H9 (cell line): ENCODE measurements around the gene GRK3. TPM values are rescaled to one million over a fixed set of nuclear protein-coding genes. Genes with fewer than 3 reads are reported as not detected.

Source experiments
- DNase-seq: peaks from one replicate; pipeline ENCODE4 v3.0.0-alpha.2; 2017
- H2AFZ ChIP-seq: one replicate; pipeline ENCODE4 v1.6.1; 2013; ENCODE audit warnings: mild to moderate bottlenecking, low read length, control low read depth, moderate library complexity
- H2AK5ac ChIP-seq: 2 replicates; pipeline ENCODE4 v1.6.1; 2013; ENCODE audit warnings: low read length, control low read depth, mixed read lengths; ENCODE audit not compliant: insufficient read length
- H2BK120ac ChIP-seq: one replicate; pipeline ENCODE4 v1.6.1; 2013; ENCODE audit warnings: low read depth, mild to moderate bottlenecking, low read length, control low read depth, inconsistent platforms; ENCODE audit not compliant: poor library complexity, severe bottlenecking
- H2BK12ac ChIP-seq: 2 replicates; pipeline ENCODE4 v1.6.1; 2013; ENCODE audit warnings: low read length, control low read depth, mixed read lengths, low read depth; ENCODE audit not compliant: insufficient read length
- H2BK15ac ChIP-seq: 2 replicates; pipeline ENCODE4 v1.6.1; 2013; ENCODE audit warnings: low read depth, low read length, control low read depth
- H2BK20ac ChIP-seq: one replicate; pipeline ENCODE4 v1.6.1; 2013; ENCODE audit warnings: low read depth, mild to moderate bottlenecking, low read length, control low read depth, inconsistent platforms; ENCODE audit not compliant: poor library complexity, severe bottlenecking
- H2BK5ac ChIP-seq: 2 replicates; pipeline ENCODE4 v1.6.1; 2013; ENCODE audit warnings: low read length, control low read depth, mixed read lengths; ENCODE audit not compliant: insufficient read length
- H3K14ac ChIP-seq: 2 replicates; pipeline ENCODE4 v1.6.1; 2013; ENCODE audit warnings: low read length, control low read depth; ENCODE audit not compliant: insufficient read depth
- H3K18ac ChIP-seq: 2 replicates; pipeline ENCODE4 v1.6.1; 2013; ENCODE audit warnings: low read depth, mild to moderate bottlenecking, mixed read lengths, low read length, control low read depth; ENCODE audit not compliant: insufficient read length
- H3K23ac ChIP-seq: 2 replicates; pipeline ENCODE4 v1.6.1; 2013; ENCODE audit warnings: low read length, control low read depth, mixed read lengths, low read depth; ENCODE audit not compliant: insufficient read length
- H3K23me2 ChIP-seq: 2 replicates; pipeline ENCODE4 v1.6.1; 2013; ENCODE audit warnings: low read depth, mild to moderate bottlenecking, mixed read lengths, low read length, control low read depth; ENCODE audit not compliant: insufficient read length, poor library complexity, severe bottlenecking
- H3K27ac ChIP-seq: 2 replicates; pipeline ENCODE4 v1.5.1; 2013; ENCODE audit warnings: low read length, control low read depth, mixed read lengths, low read depth; ENCODE audit not compliant: insufficient read length
- H3K27me3 ChIP-seq: 2 replicates; pipeline ENCODE4 v1.6.1; 2013; ENCODE audit warnings: low read length, control low read depth, inconsistent platforms; ENCODE audit not compliant: insufficient read depth
- H3K4ac ChIP-seq: 2 replicates; pipeline ENCODE4 v1.6.1; 2013; ENCODE audit warnings: low read depth, mild to moderate bottlenecking, control low read depth, inconsistent platforms, low read length, moderate library complexity
- H3K4me1 ChIP-seq: 2 replicates; pipeline ENCODE4 v1.6.1; 2013; ENCODE audit warnings: low read length, control low read depth, inconsistent platforms; ENCODE audit not compliant: insufficient read depth
- H3K4me2 ChIP-seq: 2 replicates; pipeline ENCODE4 v1.6.1; 2013; ENCODE audit warnings: low read length, control low read depth, mixed read lengths; ENCODE audit not compliant: insufficient read length, insufficient read depth
- H3K56ac ChIP-seq: 2 replicates; pipeline ENCODE4 v1.6.1; 2013; ENCODE audit warnings: low read depth, mild to moderate bottlenecking, mixed read lengths, low read length, control low read depth; ENCODE audit not compliant: insufficient read length
- H3K79me1 ChIP-seq: 2 replicates; pipeline ENCODE4 v1.6.1; 2013; ENCODE audit warnings: low read depth, mild to moderate bottlenecking, moderate library complexity, low read length, control low read depth, inconsistent platforms; ENCODE audit not compliant: insufficient read depth, poor library complexity, severe bottlenecking
- H3K79me2 ChIP-seq: 2 replicates; pipeline ENCODE4 v1.6.1; 2013; ENCODE audit warnings: low read length, control low read depth, inconsistent platforms; ENCODE audit not compliant: insufficient read depth
- H3K9ac ChIP-seq: 2 replicates; pipeline ENCODE4 v1.6.1; 2013; ENCODE audit warnings: low read length, control low read depth, mixed read lengths; ENCODE audit not compliant: insufficient read length; ENCODE audit errors: extremely low read depth
- H3K9me3 ChIP-seq: one replicate; pipeline ENCODE4 v1.6.1; 2013; ENCODE audit warnings: low read depth, low read length, inconsistent platforms; ENCODE audit not compliant: control insufficient read depth
- H3T11ph ChIP-seq: one replicate; pipeline ENCODE4 v1.6.1; 2013; ENCODE audit warnings: mild to moderate bottlenecking, low read length, control low read depth, inconsistent platforms
- H4K20me1 ChIP-seq: one replicate; pipeline ENCODE4 v1.6.1; 2013; ENCODE audit not compliant: control insufficient read depth, insufficient read length, insufficient read depth
- H4K5ac ChIP-seq: 2 replicates; pipeline ENCODE4 v1.6.1; 2013; ENCODE audit warnings: low read depth, mild to moderate bottlenecking, mixed read lengths, low read length, control low read depth; ENCODE audit not compliant: insufficient read length
- H4K8ac ChIP-seq: replicated peaks from 2 replicates; pipeline ENCODE4 v1.6.1; 2013; ENCODE audit warnings: low read length, control low read depth, mixed read lengths, low read depth; ENCODE audit not compliant: insufficient read length
- H4K91ac ChIP-seq: 2 replicates; pipeline ENCODE4 v1.6.1; 2013; ENCODE audit warnings: low read depth, mild to moderate bottlenecking, moderate library complexity, mixed read lengths, low read length, control low read depth; ENCODE audit not compliant: insufficient read length
- H3K27ac Mint-ChIP-seq, 3 experiments: 2 replicates in 2 of 3; 3 replicates in 1 of 3; pipeline ENCODE4 v1.8.0; 2020 to 2021; ENCODE audit warnings: mixed read lengths in 3 of 3, mild to moderate bottlenecking in 1 of 3, moderate library complexity in 1 of 3
- H3K27me3 Mint-ChIP-seq: 2 replicates; pipeline ENCODE4 v1.8.0; 2021; ENCODE audit warnings: low read depth, mild to moderate bottlenecking, moderate library complexity, mixed read lengths
- H3K36me3 Mint-ChIP-seq, 3 experiments: 2 replicates in 2 of 3; 3 replicates in 1 of 3; pipeline ENCODE4 v1.8.0; 2020 to 2021; ENCODE audit warnings: low read depth in 3 of 3, mixed read lengths in 3 of 3; ENCODE audit not compliant: insufficient read depth in 1 of 3
- H3K4me1 Mint-ChIP-seq, 2 experiments: 2 replicates each; pipeline ENCODE4 v1.8.0; 2020; ENCODE audit warnings: mixed read lengths in 2 of 2
- H3K4me3 Mint-ChIP-seq, 2 experiments: 2 replicates in 1 of 2; 3 replicates in 1 of 2; pipeline ENCODE4 v1.8.0; 2020 to 2021; ENCODE audit warnings: mild to moderate bottlenecking in 2 of 2, mixed read lengths in 2 of 2, moderate library complexity in 1 of 2
- H3K9me3 Mint-ChIP-seq, 2 experiments: 2 replicates in 1 of 2; 3 replicates in 1 of 2; pipeline ENCODE4 v1.8.0; 2020; ENCODE audit warnings: mild to moderate bottlenecking in 2 of 2, mixed read lengths in 2 of 2, moderate library complexity in 1 of 2
- WGBS: extraction: QIAGEN DNeasy Blood & Tissue Kit; methylation state at CpG from one replicate; pipeline ENCODE4 v1.1.7; 2013; ENCODE audit warnings: missing lambda C conversion rate, low lambda C conversion rate, mixed read lengths; ENCODE audit not compliant: insufficient read length; ENCODE audit errors: extremely low coverage; 5-methylcytosine and 5-hydroxymethylcytosine counted together
- total RNA-seq: library from RNA; stranded (reverse); gene quantifications from 2 replicates; pipeline ENCODE4 v1.2.1, GENCODE V29; 2021
- TF ChIP-seq, protein P1 (sequence below): fragments of 200-600 bp; sonication (generic); conservative IDR thresholded peaks from 3 replicates; pipeline ENCODE4 v1.8.0; 2021; ENCODE audit warnings: antibody characterized with exemption, mild to moderate bottlenecking

The GRK3 gene
- total RNA-seq, 1 experiment from 2014 or later: 23.9 TPM

GRCh38 chr22:25542720-25543402, 21.6 kb upstream of the GRK3 start:
- no peak overlapping the region for H2BK12ac ChIP-seq
- H3K9ac ChIP-seq: no peak overlapping the region
- H3K23me2 ChIP-seq: no peaks in the 10 kb centered on the region
- H4K8ac ChIP-seq: no peak overlapping the region
- H4K91ac ChIP-seq: no peak overlapping the region
- H3K4me2 ChIP-seq: no peak overlapping the region
- Mint-ChIP-seq H3K27me3 (peaks cover 8% of the 10 kb centered on the region), H3K9me3 (no peaks in the 10 kb centered on the region), H3K4me3 (no peak overlapping the region; a peak in 1 of 5 replicates), H3K36me3 (no peaks in the 10 kb centered on the region), H3K4me1 (peaks cover 15% of the 10 kb centered on the region in 2 experiments), H3K27ac (no peak overlapping the region)
- no CpG with 5 or more reads among the region's 6 CpGs for WGBS
- no peak overlapping the region for H2BK5ac ChIP-seq
- TF ChIP-seq, protein P1, sequence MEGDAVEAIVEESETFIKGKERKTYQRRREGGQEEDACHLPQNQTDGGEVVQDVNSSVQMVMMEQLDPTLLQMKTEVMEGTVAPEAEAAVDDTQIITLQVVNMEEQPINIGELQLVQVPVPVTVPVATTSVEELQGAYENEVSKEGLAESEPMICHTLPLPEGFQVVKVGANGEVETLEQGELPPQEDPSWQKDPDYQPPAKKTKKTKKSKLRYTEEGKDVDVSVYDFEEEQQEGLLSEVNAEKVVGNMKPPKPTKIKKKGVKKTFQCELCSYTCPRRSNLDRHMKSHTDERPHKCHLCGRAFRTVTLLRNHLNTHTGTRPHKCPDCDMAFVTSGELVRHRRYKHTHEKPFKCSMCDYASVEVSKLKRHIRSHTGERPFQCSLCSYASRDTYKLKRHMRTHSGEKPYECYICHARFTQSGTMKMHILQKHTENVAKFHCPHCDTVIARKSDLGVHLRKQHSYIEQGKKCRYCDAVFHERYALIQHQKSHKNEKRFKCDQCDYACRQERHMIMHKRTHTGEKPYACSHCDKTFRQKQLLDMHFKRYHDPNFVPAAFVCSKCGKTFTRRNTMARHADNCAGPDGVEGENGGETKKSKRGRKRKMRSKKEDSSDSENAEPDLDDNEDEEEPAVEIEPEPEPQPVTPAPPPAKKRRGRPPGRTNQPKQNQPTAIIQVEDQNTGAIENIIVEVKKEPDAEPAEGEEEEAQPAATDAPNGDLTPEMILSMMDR: no peak
- H3K79me2 ChIP-seq: no peaks in the 10 kb centered on the region
- no peak overlapping the region for H3K23ac ChIP-seq
- H2AK5ac ChIP-seq: no peak overlapping the region
- H3T11ph ChIP-seq: no peak overlapping the region
- no peak overlapping the region for H3K14ac ChIP-seq
- no peak overlapping the region for H2AFZ ChIP-seq
- no peak overlapping the region for H2BK15ac ChIP-seq
- H3K4ac ChIP-seq: no peak overlapping the region
- H3K27ac ChIP-seq: no peak overlapping the region
- H4K5ac ChIP-seq: no peak overlapping the region
- no peak overlapping the region for H2BK20ac ChIP-seq
- no peak for DNase-seq
- H3K18ac ChIP-seq: no peak overlapping the region
- no peaks in the 10 kb centered on the region for H3K4me1 ChIP-seq
- no peaks in the 10 kb centered on the region for H3K9me3 ChIP-seq
- no peaks in the 10 kb centered on the region for H3K79me1 ChIP-seq
- no peak overlapping the region for H2BK120ac ChIP-seq
- H3K56ac ChIP-seq: no peak overlapping the region
- no peaks in the 10 kb centered on the region; the same call in 1 of the 2 replicates for H3K27me3 ChIP-seq
- no peaks in the 10 kb centered on the region for H4K20me1 ChIP-seq
